GM18502 (cell line): ENCODE measurements around the gene CCDC120.
A peak's percentile ranks its signal among the peaks of the same experiment; 100 is the strongest.

Source experiments
- ATAC-seq: cut with Tn5 transposase; IDR thresholded peaks from one replicate; pipeline ENCODE4 v1.9.1; 2021; ENCODE audit warnings: mild to moderate bottlenecking; ENCODE audit not compliant: unreplicated experiment, poor library complexity

Gene CCDC120

GRCh38 chrX:49096419-49096818, 37.6 kb downstream of the CCDC120 start:
- no peak for ATAC-seq

- ATAC-seq = peak; percentile 94
Measured at GRCh38 chrX:49100704-49101628, 42.2 kb downstream of the CCDC120 start.

DNA sequence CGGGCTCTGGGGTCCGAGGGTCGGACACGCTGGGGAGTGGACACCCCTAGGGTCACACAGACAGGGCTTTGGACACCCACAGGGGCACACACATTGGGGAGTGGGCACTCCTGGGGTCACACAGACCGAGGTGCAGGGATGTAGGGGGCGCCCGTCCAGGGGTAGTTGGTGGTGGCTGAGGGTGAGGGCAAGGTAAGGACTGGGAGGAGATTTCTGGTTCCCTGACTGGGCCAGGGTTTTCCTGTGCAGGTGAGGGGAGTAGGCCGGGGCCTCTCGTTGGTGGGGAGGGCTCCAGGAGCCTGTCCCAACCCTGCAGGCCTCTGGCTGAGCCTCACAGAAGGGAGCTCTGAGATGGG, 42.8 kb downstream of the CCDC120 start:
- ATAC-seq = peak; percentile 7

GRCh38 chrX:49102190-49102589, 43.4 kb downstream of the CCDC120 start:
- ATAC-seq = no peak

- no peak for ATAC-seq
Measured at GRCh38 chrX:49103637-49104036, 44.8 kb downstream of the CCDC120 start.

- ATAC-seq = no peak
Measured at GRCh38 chrX:49106296-49106695, 47.5 kb downstream of the CCDC120 start.

DNA sequence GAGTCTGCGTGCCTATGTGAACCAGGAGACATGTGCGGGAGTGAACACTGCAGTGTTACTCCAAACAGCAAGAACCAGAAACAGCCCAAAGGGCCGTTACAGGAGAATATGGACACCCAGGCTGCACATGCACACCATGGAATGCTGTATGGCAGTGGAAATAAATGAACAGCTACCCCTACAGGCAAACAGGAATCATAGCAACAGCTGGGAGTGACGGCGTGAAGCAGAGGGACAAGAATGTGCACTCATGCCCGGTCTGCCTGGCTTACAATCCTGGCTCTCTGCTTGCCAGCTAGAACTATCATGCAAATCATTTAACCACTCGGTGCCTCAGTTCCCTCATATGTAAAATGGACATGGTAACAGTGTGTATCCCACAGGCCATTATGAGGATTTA, 48.1 kb downstream of the CCDC120 start:
- ATAC-seq = no peak

GRCh38 chrX:49108641-49109040, 49.8 kb downstream of the CCDC120 start:
- no peak for ATAC-seq

DNA sequence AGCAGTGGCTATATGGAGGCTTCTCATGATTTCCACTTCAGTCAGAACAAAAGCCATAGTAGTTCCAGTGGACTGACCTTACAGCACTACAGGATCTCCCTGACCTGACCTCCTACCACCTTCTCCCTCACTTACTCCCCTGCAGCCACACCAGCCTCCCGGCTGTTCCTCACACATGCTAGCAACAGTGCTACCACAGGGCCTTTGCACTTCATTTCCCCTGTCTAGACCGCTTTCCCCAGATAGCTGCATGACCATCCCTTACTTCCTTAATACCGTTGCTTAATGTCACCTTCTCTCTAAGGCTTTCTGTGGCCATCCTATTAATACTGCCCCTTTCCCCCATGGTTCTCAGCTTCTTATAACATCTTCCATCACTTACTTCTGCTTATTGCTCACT, 51.6 kb downstream of the CCDC120 start:
- no peak for ATAC-seq

GRCh38 chrX:49111791-49112190, 53.0 kb downstream of the CCDC120 start:
- no peak for ATAC-seq

DNA sequence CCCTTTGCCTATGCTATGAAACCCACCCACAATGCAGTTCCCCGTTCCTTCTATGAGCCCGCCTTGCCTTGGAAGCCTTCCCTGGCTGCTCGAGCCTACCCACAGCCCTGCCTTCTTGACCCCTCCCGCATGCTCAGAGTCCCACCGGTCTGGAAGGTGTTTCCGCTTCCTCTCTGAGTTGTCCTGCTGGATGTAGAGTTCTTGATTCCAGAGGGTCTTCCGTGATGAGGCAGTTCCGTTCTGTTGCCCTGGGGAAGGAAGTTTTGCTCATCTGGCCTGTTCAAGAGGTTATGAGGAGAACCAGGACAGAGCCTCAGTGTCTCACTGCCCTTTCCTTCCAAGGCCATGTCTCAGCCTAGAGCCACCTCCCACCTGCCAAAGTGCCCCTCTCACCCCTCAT, 57.3 kb downstream of the CCDC120 start:
- no peak for ATAC-seq

- no peak for ATAC-seq
Measured at GRCh38 chrX:49116716-49117115, 57.9 kb downstream of the CCDC120 start.

GRCh38 chrX:49117581-49117980, 58.8 kb downstream of the CCDC120 start:
- no peak for ATAC-seq
